ENCODE measurements around the gene ZNF418.
"Not testable (repeated sequence)": the region's sequence is repeated elsewhere in the genome, so short reads cannot be mapped to it uniquely, and the experiment has no call there.

ZNF418 gene

DNA sequence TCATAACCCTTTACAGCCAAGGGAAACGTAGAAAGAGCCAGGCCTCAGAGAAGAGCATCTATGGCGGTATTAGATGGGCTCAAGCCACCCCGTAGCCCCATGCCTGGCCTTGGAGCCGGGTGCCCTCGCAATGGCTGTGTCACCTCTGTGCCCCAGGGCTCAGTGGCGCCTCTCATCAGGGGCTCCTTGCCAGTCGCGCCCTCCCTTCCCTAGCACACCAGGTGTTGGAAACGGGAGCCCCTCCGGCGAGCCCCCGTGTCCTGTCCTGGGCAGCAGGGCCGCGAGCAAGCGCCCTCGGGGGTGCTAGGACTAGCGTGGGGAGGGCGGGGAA lies 11.9 kb upstream of the ZNF418 start:
- Histone ChIP-seq H3K4me3 (ENCODE audit: low read length in 2 of 2) (peak overlapping the region; percentile 83 to 87), H3K9ac (ENCODE audit: low read depth in 1 of 2, low read length in 2 of 2) (peak overlapping the region; percentile 77 to 80), H3K27ac (ENCODE audit: low read depth in 2 of 2, low read length in 2 of 2) (peak overlapping the region; percentile 56 to 77), H3K27me3 (ENCODE audit: control insufficient read depth in 2 of 2, insufficient read depth in 2 of 2, low read length in 2 of 2) (no peaks in the 10 kb centered on the region), H3K4me1 (ENCODE audit: control insufficient read depth in 2 of 2, insufficient read depth in 2 of 2, low read length in 2 of 2) (peaks cover 9 to 12% of the 10 kb centered on the region in 2 donors), H3K9me3 (ENCODE audit: control insufficient read depth in 2 of 2, low read length in 2 of 2) (peaks cover 26 to 35% of the 10 kb centered on the region in 2 donors), H3K36me3 (ENCODE audit: control insufficient read depth in 2 of 2, insufficient read depth in 2 of 2, low read length in 2 of 2) (peaks cover 23 to 24% of the 10 kb centered on the region in 2 donors)

DNA sequence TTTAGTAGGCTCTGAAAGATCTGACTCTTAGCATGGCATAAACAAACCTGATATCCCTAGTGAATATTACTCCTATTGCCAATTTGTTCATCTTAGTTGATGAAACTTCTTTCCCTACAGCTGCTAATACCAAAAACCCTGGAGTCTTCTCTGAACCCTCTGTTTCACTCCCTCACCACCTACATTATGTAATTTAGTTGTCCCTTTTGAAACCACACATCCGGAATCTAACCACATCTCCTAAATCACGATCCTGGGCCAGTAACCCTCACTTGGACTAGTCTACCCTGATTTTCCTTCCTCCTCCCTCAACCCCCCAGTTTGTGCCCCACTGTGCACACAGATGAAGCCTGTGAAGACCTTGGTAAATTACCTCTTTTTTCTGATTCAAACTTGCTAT lies 11.1 kb upstream of the ZNF418 start:
- Histone ChIP-seq H3K9ac (ENCODE audit: low read depth in 1 of 2, low read length in 2 of 2) (no peak overlapping the region), H3K36me3 (ENCODE audit: control insufficient read depth in 2 of 2, insufficient read depth in 2 of 2, low read length in 2 of 2) (peaks cover 30 to 32% of the 10 kb centered on the region in 2 donors), H3K4me1 (ENCODE audit: control insufficient read depth in 2 of 2, insufficient read depth in 2 of 2, low read length in 2 of 2) (peaks cover 9 to 12% of the 10 kb centered on the region in 2 donors), H3K9me3 (ENCODE audit: control insufficient read depth in 2 of 2, low read length in 2 of 2) (peaks cover 33 to 42% of the 10 kb centered on the region in 2 donors), H3K4me3 (ENCODE audit: low read length in 2 of 2) (peak overlapping the region; percentile 83 to 87), H3K27me3 (ENCODE audit: control insufficient read depth in 2 of 2, insufficient read depth in 2 of 2, low read length in 2 of 2) (no peaks in the 10 kb centered on the region), H3K27ac (ENCODE audit: low read depth in 2 of 2, low read length in 2 of 2) (no peak overlapping the region)

DNA sequence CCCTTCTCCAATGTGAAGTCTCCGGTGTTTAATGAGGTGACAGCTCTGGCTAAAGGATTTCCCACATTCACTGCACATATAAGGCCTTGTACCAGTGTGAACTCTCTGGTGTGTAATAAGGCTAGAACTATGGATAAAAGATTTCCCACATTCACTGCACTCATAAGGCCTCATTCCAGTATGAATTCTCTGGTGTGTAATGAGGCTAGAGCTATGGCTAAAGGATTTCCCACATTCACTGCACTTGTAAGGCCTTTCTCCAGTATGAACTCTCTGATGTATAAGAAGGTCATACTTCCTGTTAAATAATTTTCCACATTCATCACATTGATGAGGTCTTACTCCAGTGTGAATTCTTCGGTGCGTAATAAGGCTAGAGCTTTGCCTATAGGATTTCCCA lies 6.4 kb upstream of the ZNF418 start:
- no peak overlapping the region for H3K27ac ChIP-seq (ENCODE audit: low read depth in 2 of 2, low read length in 2 of 2)
- H3K4me3 ChIP-seq (ENCODE audit: low read length in 2 of 2): peak overlapping the region in 1 of 2 donors; percentile 4
- H3K36me3 ChIP-seq (ENCODE audit: control insufficient read depth in 2 of 2, insufficient read depth in 2 of 2, low read length in 2 of 2): peaks cover 38 to 39% of the 10 kb centered on the region in 2 donors
- H3K9ac ChIP-seq (ENCODE audit: low read depth in 1 of 2, low read length in 2 of 2): no peak overlapping the region
- peaks cover 1 to 6% of the 10 kb centered on the region in 2 donors for H3K4me1 ChIP-seq (ENCODE audit: control insufficient read depth in 2 of 2, insufficient read depth in 2 of 2, low read length in 2 of 2)
- H3K27me3 ChIP-seq (ENCODE audit: control insufficient read depth in 2 of 2, insufficient read depth in 2 of 2, low read length in 2 of 2): no peaks in the 10 kb centered on the region
- H3K9me3 ChIP-seq (ENCODE audit: control insufficient read depth in 2 of 2, low read length in 2 of 2): peaks cover 44 to 62% of the 10 kb centered on the region in 2 donors

DNA sequence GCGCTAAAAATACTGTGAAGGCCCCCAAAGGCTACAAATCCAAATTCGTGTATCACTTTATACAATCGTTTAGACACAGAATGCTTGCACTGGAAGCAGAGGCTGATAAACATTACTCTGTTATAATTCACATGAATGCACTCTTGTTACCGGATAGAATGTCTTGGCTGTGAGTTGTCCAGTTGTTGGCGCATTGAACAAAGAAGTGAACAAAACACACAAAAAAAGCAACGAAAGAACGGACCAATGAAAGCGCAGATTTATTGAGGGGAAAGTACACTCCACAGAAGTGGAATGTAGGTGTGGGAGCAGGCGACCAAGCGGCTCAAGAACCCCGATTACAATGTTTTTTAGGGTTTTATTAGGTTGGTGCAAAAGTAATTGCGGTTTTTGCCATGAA lies 529 bp upstream of the ZNF418 start:
- H3K4me3 ChIP-seq (ENCODE audit: low read length in 2 of 2): peak overlapping the region in 1 of 2 donors; percentile 70
- H3K27ac ChIP-seq (ENCODE audit: low read depth in 2 of 2, low read length in 2 of 2): no peak overlapping the region
- H3K36me3 ChIP-seq (ENCODE audit: control insufficient read depth in 2 of 2, insufficient read depth in 2 of 2, low read length in 2 of 2): peaks cover under 1 to 3% of the 10 kb centered on the region in 2 donors
- H3K9ac ChIP-seq (ENCODE audit: low read depth in 1 of 2, low read length in 2 of 2): no peak overlapping the region
- no peaks in the 10 kb centered on the region for H3K4me1 ChIP-seq (ENCODE audit: control insufficient read depth in 2 of 2, insufficient read depth in 2 of 2, low read length in 2 of 2)
- H3K27me3 ChIP-seq (ENCODE audit: control insufficient read depth in 2 of 2, insufficient read depth in 2 of 2, low read length in 2 of 2): no peaks in the 10 kb centered on the region
- H3K9me3 ChIP-seq (ENCODE audit: control insufficient read depth in 2 of 2, low read length in 2 of 2): peaks cover 24 to 31% of the 10 kb centered on the region in 2 donors

DNA sequence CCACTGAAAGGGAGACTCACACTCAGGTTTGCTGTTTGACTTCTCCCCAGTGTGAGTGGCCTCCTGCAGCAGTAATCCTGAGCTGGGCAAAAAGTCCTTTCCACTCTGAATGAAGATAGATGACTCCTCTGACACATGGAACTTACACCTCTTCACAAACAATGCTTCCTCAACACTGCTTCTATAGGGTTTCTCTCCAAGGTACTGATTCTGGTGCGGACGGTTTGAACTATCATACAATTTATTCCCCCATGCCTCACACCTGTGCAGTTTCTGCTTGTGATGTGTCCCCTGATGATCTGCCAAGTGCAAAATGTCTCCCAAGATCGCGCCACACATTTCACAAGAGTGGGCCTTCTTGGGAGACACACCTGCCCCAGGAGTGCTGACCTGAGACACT lies 7.6 kb downstream of the ZNF418 start:
- peaks cover 13 to 16% of the 10 kb centered on the region in 2 donors for H3K36me3 ChIP-seq (ENCODE audit: control insufficient read depth in 2 of 2, insufficient read depth in 2 of 2, low read length in 2 of 2)
- H3K9me3 ChIP-seq (ENCODE audit: control insufficient read depth in 2 of 2, low read length in 2 of 2): peaks cover 12 to 19% of the 10 kb centered on the region in 2 donors
- no peaks in the 10 kb centered on the region for H3K27me3 ChIP-seq (ENCODE audit: control insufficient read depth in 2 of 2, insufficient read depth in 2 of 2, low read length in 2 of 2)
- no peak overlapping the region for H3K4me3 ChIP-seq (ENCODE audit: low read length in 2 of 2)
- no peak overlapping the region for H3K27ac ChIP-seq (ENCODE audit: low read depth in 2 of 2, low read length in 2 of 2)
- H3K4me1 ChIP-seq (ENCODE audit: control insufficient read depth in 2 of 2, insufficient read depth in 2 of 2, low read length in 2 of 2): no peaks in the 10 kb centered on the region
- H3K9ac ChIP-seq (ENCODE audit: low read depth in 1 of 2, low read length in 2 of 2): no peak overlapping the region

DNA sequence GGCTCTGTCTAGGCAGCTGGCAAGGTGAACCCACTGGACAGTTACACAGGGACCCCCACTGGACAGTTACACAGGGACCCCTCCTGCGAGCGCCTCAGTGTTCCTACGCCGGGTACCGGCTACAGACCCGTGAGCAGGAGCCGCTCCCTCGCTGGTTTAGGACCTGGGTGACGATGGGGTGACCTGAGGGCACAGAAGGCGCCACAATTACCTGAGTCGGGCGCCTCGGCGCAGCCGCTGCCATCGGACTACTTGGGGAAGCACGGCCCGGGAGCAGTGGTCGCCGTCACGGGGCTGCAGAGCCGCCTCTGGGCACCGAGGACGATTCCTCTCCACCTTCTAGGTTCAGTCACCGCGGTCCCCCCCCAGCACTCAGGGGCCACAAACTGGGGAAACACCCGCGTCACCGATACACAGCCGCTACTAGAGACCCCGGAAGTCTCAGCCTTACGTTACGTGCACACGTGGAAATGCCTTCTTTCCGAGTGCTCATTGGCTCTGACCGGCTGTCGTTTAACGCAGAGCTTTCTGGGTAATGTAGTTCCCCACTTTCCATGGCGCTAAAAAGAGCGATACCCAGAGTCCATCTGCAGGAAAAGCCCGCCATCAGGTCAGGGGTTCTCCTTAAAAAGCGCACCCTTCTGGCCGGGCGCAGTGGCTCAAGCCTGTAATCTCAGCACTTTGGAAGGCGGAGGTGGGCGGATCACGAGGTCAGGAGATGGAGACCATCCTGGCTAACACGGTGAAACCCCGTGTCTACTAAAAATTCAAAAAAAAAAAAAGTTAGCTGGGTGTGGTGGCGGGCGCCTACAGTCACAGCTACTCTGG lies 18.8 kb downstream of the ZNF418 start, which contains the start of gene ZNF417:
ZNF417 (minus strand) TSS at position 425 of the 828 bp plus-strand sequence; CDS start at position 244, 181 bp downstream.
- peak within 1 kb of the TSS; percentile 90 to 94 for H3K4me3 ChIP-seq (ENCODE audit: low read length in 2 of 2)
- peaks cover 8 to 13% of the 10 kb centered on the region in 2 donors for H3K36me3 ChIP-seq (ENCODE audit: control insufficient read depth in 2 of 2, insufficient read depth in 2 of 2, low read length in 2 of 2)
- peak within 1 kb of the TSS; percentile 77 to 88 for H3K9ac ChIP-seq (ENCODE audit: low read depth in 1 of 2, low read length in 2 of 2)
- not testable (repeated sequence) for H3K9me3 ChIP-seq (ENCODE audit: control insufficient read depth in 2 of 2, low read length in 2 of 2); H3K27me3 ChIP-seq (ENCODE audit: control insufficient read depth in 2 of 2, insufficient read depth in 2 of 2, low read length in 2 of 2); H3K4me1 ChIP-seq (ENCODE audit: control insufficient read depth in 2 of 2, insufficient read depth in 2 of 2, low read length in 2 of 2)
- H3K27ac ChIP-seq (ENCODE audit: low read depth in 2 of 2, low read length in 2 of 2): peak within 1 kb of the TSS; percentile 38 to 51

DNA sequence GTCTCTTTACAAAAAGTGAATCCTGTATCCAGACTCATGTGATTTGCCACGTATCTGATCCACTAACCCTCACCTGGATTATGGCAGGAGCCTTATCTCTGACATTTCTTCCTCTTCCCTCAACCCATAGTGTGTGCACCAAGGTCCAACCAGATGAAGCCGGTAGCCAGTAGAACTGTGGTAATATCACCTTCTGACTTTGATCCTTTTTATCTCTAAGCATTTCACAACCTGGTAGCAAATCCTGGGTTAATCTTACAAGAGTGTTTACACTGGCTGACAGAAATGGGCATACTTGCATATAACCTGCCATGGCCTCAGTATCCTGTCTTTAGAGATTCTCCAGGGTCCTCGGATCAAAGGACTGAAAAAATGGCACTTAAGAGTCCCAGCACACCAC lies 20.7 kb downstream of the ZNF418 start:
- no peak overlapping the region for H3K9ac ChIP-seq (ENCODE audit: low read depth in 1 of 2, low read length in 2 of 2)
- H3K4me3 ChIP-seq (ENCODE audit: low read length in 2 of 2): peak overlapping the region in 1 of 2 donors; percentile 16
- peaks cover 8 to 11% of the 10 kb centered on the region in 2 donors for H3K9me3 ChIP-seq (ENCODE audit: control insufficient read depth in 2 of 2, low read length in 2 of 2)
- peaks cover 0 to 4% of the 10 kb centered on the region in 2 donors for H3K4me1 ChIP-seq (ENCODE audit: control insufficient read depth in 2 of 2, insufficient read depth in 2 of 2, low read length in 2 of 2)
- no peak overlapping the region for H3K27ac ChIP-seq (ENCODE audit: low read depth in 2 of 2, low read length in 2 of 2)
- peaks cover 17 to 28% of the 10 kb centered on the region in 2 donors for H3K36me3 ChIP-seq (ENCODE audit: control insufficient read depth in 2 of 2, insufficient read depth in 2 of 2, low read length in 2 of 2)
- no peaks in the 10 kb centered on the region for H3K27me3 ChIP-seq (ENCODE audit: control insufficient read depth in 2 of 2, insufficient read depth in 2 of 2, low read length in 2 of 2)

DNA sequence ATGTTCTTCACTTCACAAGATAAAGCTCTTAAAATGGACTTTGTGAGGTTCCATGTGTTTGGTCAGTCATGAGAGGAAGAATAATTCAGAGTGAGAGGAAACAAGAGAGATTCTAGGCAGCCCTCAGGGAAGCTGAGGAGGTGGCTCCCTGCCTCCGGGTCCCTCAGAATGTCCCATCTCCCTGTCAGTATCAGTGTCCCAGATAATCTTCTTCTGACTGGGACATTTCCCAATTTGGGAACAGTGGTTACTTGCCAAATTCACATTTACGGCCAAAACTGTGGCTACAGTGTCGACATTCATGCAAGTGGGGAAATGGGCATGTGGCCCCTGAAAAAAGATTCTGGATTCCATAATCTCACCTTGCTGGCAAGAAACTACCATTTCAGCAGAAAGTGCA lies 27.8 kb downstream of the ZNF418 start:
- no peak overlapping the region for H3K27ac ChIP-seq (ENCODE audit: low read depth in 2 of 2, low read length in 2 of 2)
- H3K4me3 ChIP-seq (ENCODE audit: low read length in 2 of 2): no peak overlapping the region
- H3K4me1 ChIP-seq (ENCODE audit: control insufficient read depth in 2 of 2, insufficient read depth in 2 of 2, low read length in 2 of 2): no peaks in the 10 kb centered on the region
- no peaks in the 10 kb centered on the region for H3K27me3 ChIP-seq (ENCODE audit: control insufficient read depth in 2 of 2, insufficient read depth in 2 of 2, low read length in 2 of 2)
- H3K9me3 ChIP-seq (ENCODE audit: control insufficient read depth in 2 of 2, low read length in 2 of 2): peaks cover 14 to 15% of the 10 kb centered on the region in 2 donors
- H3K9ac ChIP-seq (ENCODE audit: low read depth in 1 of 2, low read length in 2 of 2): no peak overlapping the region
- H3K36me3 ChIP-seq (ENCODE audit: control insufficient read depth in 2 of 2, insufficient read depth in 2 of 2, low read length in 2 of 2): peaks cover 20 to 36% of the 10 kb centered on the region in 2 donors

DNA sequence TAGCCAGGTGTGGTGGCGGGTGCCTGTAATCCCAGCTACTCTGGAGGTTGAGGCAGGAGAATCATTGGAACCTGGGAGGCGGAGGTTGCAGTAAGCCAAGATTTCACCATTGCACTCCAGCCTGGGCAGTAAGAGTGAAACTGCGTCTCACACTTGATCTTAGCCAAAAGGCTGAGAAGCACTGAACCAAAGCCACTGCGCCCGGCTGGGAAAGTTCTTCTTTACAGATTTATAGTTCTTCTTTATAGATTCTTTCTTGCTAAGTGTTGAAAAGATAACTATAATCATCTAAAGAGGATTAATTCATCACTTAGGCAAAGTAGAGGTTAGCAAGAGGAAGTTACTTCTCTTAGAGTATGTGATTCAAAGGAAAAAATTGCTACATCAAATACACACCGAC lies 29.9 kb downstream of the ZNF418 start:
- Histone ChIP-seq H3K4me3 (ENCODE audit: low read length in 2 of 2) (no peak overlapping the region), H3K27me3 (ENCODE audit: control insufficient read depth in 2 of 2, insufficient read depth in 2 of 2, low read length in 2 of 2) (no peaks in the 10 kb centered on the region), H3K9me3 (ENCODE audit: control insufficient read depth in 2 of 2, low read length in 2 of 2) (peaks cover 8% of the 10 kb centered on the region in 2 donors), H3K27ac (ENCODE audit: low read depth in 2 of 2, low read length in 2 of 2) (no peak overlapping the region), H3K4me1 (ENCODE audit: control insufficient read depth in 2 of 2, insufficient read depth in 2 of 2, low read length in 2 of 2) (no peaks in the 10 kb centered on the region), H3K36me3 (ENCODE audit: control insufficient read depth in 2 of 2, insufficient read depth in 2 of 2, low read length in 2 of 2) (peaks cover 6 to 24% of the 10 kb centered on the region in 2 donors), H3K9ac (ENCODE audit: low read depth in 1 of 2, low read length in 2 of 2) (no peak overlapping the region)

DNA sequence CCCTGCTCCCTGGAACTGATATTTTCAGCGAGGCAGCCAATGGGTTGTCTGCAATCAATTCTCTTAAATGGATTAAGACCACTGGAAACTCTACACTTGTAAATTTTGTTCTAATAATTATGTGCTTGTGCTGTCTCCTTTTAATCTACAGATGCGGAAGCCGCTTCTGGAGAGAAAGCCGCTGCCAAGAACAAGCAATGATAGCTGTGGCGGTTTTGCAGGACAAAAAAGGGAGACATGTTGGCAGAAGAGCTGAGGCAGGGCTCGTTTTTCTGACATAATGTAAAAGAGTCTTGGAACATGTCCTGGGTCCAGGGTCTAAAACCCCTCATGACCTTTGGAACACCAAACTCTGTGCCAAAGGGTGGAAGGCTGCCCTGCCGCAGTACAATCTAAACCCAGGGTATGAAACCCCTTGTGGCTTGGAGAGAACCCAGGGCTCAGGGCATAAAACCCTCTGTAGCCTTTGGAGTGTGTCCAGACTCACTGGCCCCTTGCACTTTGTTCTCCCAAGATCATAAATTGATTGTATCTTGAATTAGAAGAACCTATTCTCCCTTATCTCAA lies 31.5 kb downstream of the ZNF418 start:
- no peak overlapping the region for H3K27ac ChIP-seq (ENCODE audit: low read depth in 2 of 2, low read length in 2 of 2)
- no peak overlapping the region for H3K9ac ChIP-seq (ENCODE audit: low read depth in 1 of 2, low read length in 2 of 2)
- H3K36me3 ChIP-seq (ENCODE audit: control insufficient read depth in 2 of 2, insufficient read depth in 2 of 2, low read length in 2 of 2): peaks cover 6 to 14% of the 10 kb centered on the region in 2 donors
- H3K4me1 ChIP-seq (ENCODE audit: control insufficient read depth in 2 of 2, insufficient read depth in 2 of 2, low read length in 2 of 2): no peaks in the 10 kb centered on the region
- H3K4me3 ChIP-seq (ENCODE audit: low read length in 2 of 2): peak overlapping the region in 1 of 2 donors; percentile 9
- H3K9me3 ChIP-seq (ENCODE audit: control insufficient read depth in 2 of 2, low read length in 2 of 2): peaks cover 6 to 8% of the 10 kb centered on the region in 2 donors
- no peaks in the 10 kb centered on the region for H3K27me3 ChIP-seq (ENCODE audit: control insufficient read depth in 2 of 2, insufficient read depth in 2 of 2, low read length in 2 of 2)

All from mucosa of rectum (tissue), 2 donors.